BLaER1 treated with 17β-estradiol and CSF1 and Interleukin-3, amounts not matched to agents 10 nM and 100 nM (cell line): ENCODE data around the gene CANX.
"Not testable (repeated sequence)": the region's sequence is repeated elsewhere in the genome, so short reads cannot be mapped to it uniquely, and the experiment has no call there.

Source experiments
- H3K27ac ChIP-seq, 11 experiments: shearing (Covaris generic); formaldehyde crosslinking; 2 replicates each; pipeline ENCODE4 v1.8.1; 2022
- H3K27me3 ChIP-seq, 11 experiments: shearing (Covaris generic); formaldehyde crosslinking; 2 replicates each; pipeline ENCODE4 v1.8.1; 2022
- H3K36me3 ChIP-seq, 11 experiments: shearing (Covaris generic); formaldehyde crosslinking; 2 replicates each; pipeline ENCODE4 v1.8.1; 2022
- H3K4me1 ChIP-seq, 10 experiments: shearing (Covaris generic); formaldehyde crosslinking; 2 replicates each; pipeline ENCODE4 v1.8.1; 2022
- H3K4me2 ChIP-seq, 11 experiments: shearing (Covaris generic); formaldehyde crosslinking; 2 replicates each; pipeline ENCODE4 v1.8.1; 2022
- H3K4me3 ChIP-seq, 10 experiments: shearing (Covaris generic); formaldehyde crosslinking; 2 replicates each; pipeline ENCODE4 v1.8.1; 2022
- H3K9ac ChIP-seq, 11 experiments: shearing (Covaris generic); formaldehyde crosslinking; 2 replicates each; pipeline ENCODE4 v1.8.1; 2022
- H3K9me3 ChIP-seq, 11 experiments: shearing (Covaris generic); formaldehyde crosslinking; replicated peaks in 1 of 11; 2 replicates each; pipeline ENCODE4 v1.8.1; 2022
- H4K20me1 ChIP-seq, 11 experiments: shearing (Covaris generic); formaldehyde crosslinking; 2 replicates each; pipeline ENCODE4 v1.8.1; 2022
- Cebpa-rat ChIP-seq, 11 experiments: shearing (Covaris generic); IDR thresholded peaks; 2 replicates each; pipeline ENCODE4 v1.8.1; 2022

Gene CANX, protein sequence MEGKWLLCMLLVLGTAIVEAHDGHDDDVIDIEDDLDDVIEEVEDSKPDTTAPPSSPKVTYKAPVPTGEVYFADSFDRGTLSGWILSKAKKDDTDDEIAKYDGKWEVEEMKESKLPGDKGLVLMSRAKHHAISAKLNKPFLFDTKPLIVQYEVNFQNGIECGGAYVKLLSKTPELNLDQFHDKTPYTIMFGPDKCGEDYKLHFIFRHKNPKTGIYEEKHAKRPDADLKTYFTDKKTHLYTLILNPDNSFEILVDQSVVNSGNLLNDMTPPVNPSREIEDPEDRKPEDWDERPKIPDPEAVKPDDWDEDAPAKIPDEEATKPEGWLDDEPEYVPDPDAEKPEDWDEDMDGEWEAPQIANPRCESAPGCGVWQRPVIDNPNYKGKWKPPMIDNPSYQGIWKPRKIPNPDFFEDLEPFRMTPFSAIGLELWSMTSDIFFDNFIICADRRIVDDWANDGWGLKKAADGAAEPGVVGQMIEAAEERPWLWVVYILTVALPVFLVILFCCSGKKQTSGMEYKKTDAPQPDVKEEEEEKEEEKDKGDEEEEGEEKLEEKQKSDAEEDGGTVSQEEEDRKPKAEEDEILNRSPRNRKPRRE

DNA sequence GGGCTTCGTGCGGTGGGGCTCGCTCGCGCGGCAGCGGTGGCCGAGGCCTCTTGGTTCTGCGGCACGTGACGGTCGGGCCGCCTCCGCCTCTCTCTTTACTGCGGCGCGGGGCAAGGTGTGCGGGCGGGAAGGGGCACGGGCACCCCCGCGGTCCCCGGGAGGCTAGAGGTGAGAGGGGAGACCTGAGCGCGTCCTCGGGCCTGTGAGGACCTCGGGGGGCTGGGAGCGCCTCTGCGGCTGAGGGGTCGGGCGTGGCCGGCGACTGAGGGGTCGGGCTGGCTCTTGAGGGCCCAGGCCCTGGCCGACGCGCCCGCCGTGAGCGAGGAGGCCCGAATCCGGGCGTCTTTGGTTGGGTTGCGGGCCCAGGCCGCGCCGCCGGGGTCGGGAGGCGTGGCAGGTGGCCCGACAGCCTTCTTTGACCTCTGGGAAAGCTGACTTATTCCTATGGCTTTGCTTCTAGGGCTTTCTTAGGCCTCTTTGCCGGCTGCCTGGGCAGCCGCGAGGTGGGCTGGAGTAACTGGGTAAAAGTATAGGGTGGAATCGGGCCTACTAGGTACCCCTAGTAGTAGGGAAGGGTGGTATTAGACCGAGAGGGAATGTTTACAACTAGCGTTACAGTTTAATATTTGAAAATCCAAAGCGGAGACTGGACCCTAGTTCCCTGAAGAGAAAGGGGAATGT, at the start of gene CANX:
TSS of gene CANX (plus strand) at position 33 of the 681 bp plus-strand sequence. CDS start 6,715 bp downstream, outside the sequence.
- Histone ChIP-seq H3K4me3 (peak within 1 kb of the TSS; percentile 85 to 99 (median 94)), H3K9me3 (no peaks in the 10 kb centered on the region), H3K36me3 (peaks cover 19 to 37% (median 31%) of the 10 kb centered on the region in 11 experiments), H3K27me3 (no peaks in the 10 kb centered on the region), H3K4me1 (peaks cover 34 to 68% (median 50%) of the 10 kb centered on the region in 10 experiments), H3K27ac (peak within 1 kb of the TSS; percentile 98 to 100 (median 99)), H4K20me1 (peaks cover 34 to 52% (median 47%) of the 10 kb centered on the region in 11 experiments), H3K9ac (peak within 1 kb of the TSS; percentile 98 to 100 (median 100)), H3K4me2 (peak within 1 kb of the TSS; percentile 80 to 98 (median 93))
- TF ChIP-seq Cebpa-rat (IDR thresholded peaks at IDR 0.05): no peak

DNA sequence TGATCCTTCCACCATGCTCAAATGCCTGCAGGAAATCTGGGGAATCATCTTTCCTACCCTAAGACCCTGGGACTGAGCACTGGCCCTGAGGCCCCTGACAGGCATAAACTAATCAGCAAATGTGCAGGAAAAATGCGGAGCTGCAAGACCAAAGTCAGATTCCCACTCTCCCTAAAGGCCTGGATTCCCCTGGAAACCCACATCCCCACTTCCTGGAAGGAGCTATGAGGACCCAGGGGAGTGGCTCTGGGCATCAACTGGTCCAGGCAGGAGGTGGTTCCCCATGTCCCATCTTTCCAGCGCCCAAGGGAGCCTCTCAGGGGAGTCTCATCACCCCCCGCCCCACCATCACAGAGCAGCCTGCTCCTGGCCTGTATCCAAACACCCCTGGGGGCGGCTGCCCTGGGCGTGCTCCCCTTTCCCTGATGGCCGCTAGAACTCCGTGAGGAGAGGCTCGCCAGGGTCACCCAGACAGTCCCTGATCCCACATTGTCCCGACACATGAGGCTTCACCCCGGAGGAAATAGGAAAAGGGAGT, 49.5 kb upstream of the CANX start:
- H3K4me1 ChIP-seq, H3K4me2 ChIP-seq, H3K36me3 ChIP-seq, H3K4me3 ChIP-seq, H3K27ac ChIP-seq, H4K20me1 ChIP-seq, H3K27me3 ChIP-seq, H3K9ac ChIP-seq: not testable (repeated sequence)
- H3K9me3 ChIP-seq: peaks cover 0 to 11% (median 7%) of the 10 kb centered on the region in 11 experiments; a peak in 18 of 22 replicates

DNA sequence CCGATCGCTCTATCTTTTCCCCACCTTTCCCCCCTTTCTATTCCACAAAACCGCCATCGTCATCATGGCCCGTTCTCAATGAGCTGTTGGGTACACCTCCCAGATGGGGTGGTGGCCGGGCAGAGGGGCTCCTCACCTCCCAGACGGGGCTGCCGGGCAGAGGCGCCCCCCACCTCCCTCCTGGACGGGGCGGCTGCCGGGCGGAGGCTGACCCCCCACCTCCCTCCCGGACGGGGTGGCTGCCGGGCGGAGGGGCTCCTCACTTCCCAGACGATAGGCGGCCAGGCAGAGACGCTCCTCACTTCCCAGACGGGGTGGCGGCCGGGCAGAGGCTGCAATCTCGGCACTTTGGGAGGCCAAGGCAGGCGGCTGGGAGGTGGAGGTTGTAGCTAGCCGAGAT, 48.5 kb upstream of the CANX start:
- H3K4me3 ChIP-seq, H3K27me3 ChIP-seq, H3K27ac ChIP-seq, H4K20me1 ChIP-seq, H3K36me3 ChIP-seq, H3K4me2 ChIP-seq, H3K4me1 ChIP-seq, H3K9ac ChIP-seq: not testable (repeated sequence)
- peaks cover 0 to 11% (median 7%) of the 10 kb centered on the region in 11 experiments; a peak in 18 of 22 replicates for H3K9me3 ChIP-seq

DNA sequence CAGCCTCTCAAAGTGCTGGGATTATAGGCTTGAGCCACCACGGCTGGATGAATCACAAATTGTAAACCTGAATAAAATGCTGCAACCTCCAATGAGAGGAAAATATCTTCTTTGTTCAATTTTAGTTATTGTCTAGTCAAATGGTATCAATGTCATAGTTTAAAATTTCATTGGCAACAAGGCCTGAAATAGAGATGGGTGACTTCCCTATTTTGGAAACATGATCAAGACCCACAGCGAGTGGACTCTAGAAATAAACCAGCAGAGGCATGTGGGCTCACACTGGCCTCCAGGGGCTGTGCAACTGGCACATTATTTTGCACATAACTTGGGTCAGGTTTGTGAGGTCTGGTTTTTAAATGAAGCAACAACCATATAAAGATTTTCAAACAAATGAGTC, 45.6 kb upstream of the CANX start:
- not testable (repeated sequence) for H3K4me1 ChIP-seq, H3K4me2 ChIP-seq, H3K36me3 ChIP-seq, H3K4me3 ChIP-seq, H3K27ac ChIP-seq, H3K27me3 ChIP-seq, H3K9ac ChIP-seq, H4K20me1 ChIP-seq
- H3K9me3 ChIP-seq: peaks cover 0 to 11% (median 7%) of the 10 kb centered on the region in 11 experiments; a peak in 18 of 22 replicates

DNA sequence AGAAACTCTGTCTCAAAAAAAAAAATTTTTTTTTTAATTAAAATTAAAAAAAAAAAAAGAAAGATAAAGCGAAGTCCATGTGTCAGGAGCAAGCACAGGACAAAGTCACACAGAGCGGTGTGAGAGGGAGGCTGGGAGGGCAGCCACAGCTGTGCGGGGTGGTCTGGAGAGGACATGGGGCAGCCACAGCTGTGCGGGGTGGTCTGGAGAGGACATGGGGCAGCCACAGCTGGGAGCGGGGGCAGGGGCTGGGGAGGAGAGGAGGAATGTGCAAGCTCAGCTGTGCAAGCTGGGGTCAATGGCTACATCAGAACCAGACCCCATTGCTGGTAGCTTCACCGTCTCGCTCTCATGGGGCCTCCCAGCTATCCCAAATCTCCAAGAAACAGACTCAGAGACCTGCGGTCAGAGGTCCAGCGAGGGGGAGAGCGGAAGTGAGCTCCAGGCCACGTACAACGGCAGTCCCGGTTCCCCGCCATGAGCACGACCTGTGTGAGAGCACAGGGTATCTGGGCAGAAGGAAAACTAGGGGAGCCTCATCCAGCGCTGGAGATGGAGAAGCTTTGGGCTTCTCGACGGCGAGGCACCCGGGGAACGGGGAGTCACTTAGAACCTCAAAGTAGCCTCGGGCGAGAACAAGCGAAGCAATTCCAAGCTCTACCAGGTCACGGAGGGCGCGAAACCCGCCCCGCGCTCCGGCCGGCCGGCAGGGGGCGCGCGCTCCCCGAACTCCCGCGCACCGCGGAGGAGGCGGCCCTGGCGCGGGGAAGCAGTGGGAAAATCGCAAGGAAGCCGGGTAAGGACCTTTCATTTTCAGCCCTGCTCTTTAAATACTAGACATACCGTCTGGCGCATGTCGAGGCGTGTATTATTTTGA, 41.2 kb upstream of the CANX start:
- Histone ChIP-seq H3K36me3 (peaks cover 0 to 21% (median 0%) of the 10 kb centered on the region in 11 experiments; a peak in 3 of 22 replicates), H3K4me2 (peak overlapping the region in 2 of 11 experiments; percentile 55 to 58; a peak in 3 of 22 replicates), H3K4me1 (peaks cover 0 to 17% (median 15%) of the 10 kb centered on the region in 10 experiments; a peak in 17 of 20 replicates), H3K4me3 (peak overlapping the region in 2 of 10 experiments; percentile 28 to 56; a peak in 3 of 20 replicates)
- H3K27ac ChIP-seq, H4K20me1 ChIP-seq, H3K27me3 ChIP-seq, H3K9ac ChIP-seq, H3K9me3 ChIP-seq: not testable (repeated sequence)

DNA sequence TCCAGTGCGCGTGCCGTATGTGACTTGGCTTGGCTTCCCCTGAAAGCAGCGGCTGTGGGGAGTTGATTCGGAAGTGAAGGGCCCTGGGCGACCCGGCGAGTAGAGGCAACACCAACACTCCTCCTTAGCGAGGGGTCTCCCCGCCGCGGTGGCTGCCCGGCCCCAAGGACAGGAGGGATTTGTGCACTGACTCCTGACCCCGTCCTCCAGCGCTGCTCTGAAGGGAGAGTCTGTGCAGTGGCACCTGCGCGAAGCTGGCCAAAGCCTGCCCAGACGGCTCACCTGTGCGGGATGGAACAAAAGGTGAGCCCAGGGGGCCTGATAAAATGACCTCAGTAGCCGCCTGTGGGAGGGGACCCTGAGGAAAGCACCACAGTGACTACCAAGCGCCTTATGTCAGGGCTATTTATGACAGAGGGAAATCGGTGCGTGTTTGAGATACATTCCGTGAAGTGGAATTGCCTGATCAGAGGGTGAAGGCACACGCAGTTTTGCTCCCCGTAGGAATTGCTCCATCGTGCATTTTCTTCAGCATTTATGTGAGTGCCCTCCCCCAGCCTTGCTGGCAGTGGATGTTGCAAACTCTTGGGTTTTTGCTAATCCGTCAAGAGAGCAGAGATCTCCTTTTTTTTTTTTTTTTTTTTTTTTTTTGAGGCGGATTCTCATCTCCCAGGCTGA, 40.4 kb upstream of the CANX start:
- peaks cover 0 to 17% (median 15%) of the 10 kb centered on the region in 10 experiments; a peak in 17 of 20 replicates for H3K4me1 ChIP-seq
- peak overlapping the region; percentile 76 to 89 (median 85) for H3K4me2 ChIP-seq
- peak overlapping the region in 2 of 11 experiments; percentile 29 to 34; a peak in 1 of 22 replicates for H3K27ac ChIP-seq
- H3K4me3 ChIP-seq: peak overlapping the region; percentile 53 to 73 (median 66)
- H3K9ac ChIP-seq: peak overlapping the region; percentile 54 to 75 (median 70); a peak in 21 of 22 replicates
- H3K27me3 ChIP-seq, H3K9me3 ChIP-seq, H4K20me1 ChIP-seq: not testable (repeated sequence)
- peaks cover 0 to 29% (median 5%) of the 10 kb centered on the region in 11 experiments; a peak in 16 of 22 replicates for H3K36me3 ChIP-seq

DNA sequence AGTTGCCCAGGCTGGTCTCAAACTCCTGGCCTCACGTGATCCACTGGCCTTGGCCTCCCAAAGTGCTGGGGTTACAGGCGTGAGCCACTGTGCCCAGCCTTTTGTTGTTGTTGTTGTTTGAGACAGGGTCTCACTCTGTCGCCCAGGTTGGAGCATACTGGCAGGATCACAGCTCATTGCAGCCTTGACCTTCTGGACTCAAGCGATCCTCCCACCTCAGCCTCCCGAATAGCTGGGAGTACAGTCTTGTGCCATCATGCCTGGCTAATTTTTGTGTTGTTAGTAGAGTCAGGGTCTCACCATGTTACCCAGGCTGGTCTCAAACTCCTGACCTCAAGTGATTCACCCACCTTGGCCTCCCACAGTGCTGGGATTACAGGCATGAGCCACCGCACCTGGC, 37.1 kb upstream of the CANX start:
- not testable (repeated sequence) for H3K9me3 ChIP-seq, H3K27ac ChIP-seq, H4K20me1 ChIP-seq, H3K9ac ChIP-seq, H3K4me3 ChIP-seq, H3K4me2 ChIP-seq, H3K27me3 ChIP-seq
- H3K36me3 ChIP-seq: peaks cover 17 to 61% (median 31%) of the 10 kb centered on the region in 11 experiments; a peak in 21 of 22 replicates
- peaks cover 0 to 17% (median 15%) of the 10 kb centered on the region in 10 experiments; a peak in 17 of 20 replicates for H3K4me1 ChIP-seq

DNA sequence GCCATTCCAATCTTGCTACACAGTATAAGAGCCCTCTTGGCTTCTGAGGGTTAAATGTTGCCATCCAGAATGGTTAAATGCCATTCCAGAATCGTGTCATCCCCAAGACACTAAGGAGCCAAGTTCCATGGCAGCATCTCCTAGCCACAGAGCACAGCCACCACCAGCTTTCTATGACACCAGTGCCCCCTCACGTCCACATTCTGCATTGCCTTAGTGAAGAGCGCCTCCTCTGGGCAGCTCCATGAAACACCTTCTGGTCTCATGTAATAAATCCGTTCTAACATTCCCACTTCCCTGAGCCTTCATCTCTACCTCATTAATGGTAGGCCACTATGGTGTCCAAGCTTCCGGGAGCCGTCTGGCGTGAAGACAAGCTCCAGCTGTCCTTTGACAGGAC, 30.4 kb upstream of the CANX start:
- H3K9me3 ChIP-seq: no peaks in the 10 kb centered on the region
- H3K9ac ChIP-seq: no peak overlapping the region
- no peak overlapping the region for H3K4me3 ChIP-seq
- H3K36me3 ChIP-seq: peaks cover 11 to 39% (median 27%) of the 10 kb centered on the region in 11 experiments; a peak in 20 of 22 replicates
- H3K4me1 ChIP-seq: peaks cover 0 to 17% (median 10%) of the 10 kb centered on the region in 10 experiments; a peak in 11 of 20 replicates
- H3K27ac ChIP-seq: no peak overlapping the region
- no peaks in the 10 kb centered on the region for H3K27me3 ChIP-seq
- H3K4me2 ChIP-seq: peak overlapping the region in 6 of 11 experiments; percentile 12 to 59 (median 40); a peak in 11 of 22 replicates
- TF ChIP-seq Cebpa-rat (IDR thresholded peaks at IDR 0.05): no peak
- H4K20me1 ChIP-seq: no peaks in the 10 kb centered on the region
